ENCODE results near the gene CD177. TPM values are rescaled to one million over a fixed set of nuclear protein-coding genes. Genes with fewer than 3 reads are reported as not detected.
"Not testable (repeated sequence)": the region's sequence is repeated elsewhere in the genome, so short reads cannot be mapped to it uniquely, and the experiment has no call there.

Gene CD177
- total RNA-seq, 1 experiment from 2014 or later = not detected

GRCh38 chr19:43372462-43372861 lies 19.0 kb downstream of the CD177 start:
- no peak for ATAC-seq
- Histone ChIP-seq H3K9me3 (ENCODE audit: control insufficient read depth in 1 of 2, insufficient read depth in 1 of 2, low read depth in 1 of 2, low read length in 2 of 2) (no peaks in the 10 kb centered on the region), H3K27me3 (ENCODE audit: insufficient read depth, low read length) (peaks cover 21% of the 10 kb centered on the region; the same call in 1 of the 2 replicates), H4K20me1 (ENCODE audit: insufficient read depth) (no peaks in the 10 kb centered on the region), H3K27ac (ENCODE audit: low read depth, low read length) (no peak overlapping the region), H3K9me2 (ENCODE audit: insufficient read depth) (no peaks in the 10 kb centered on the region), H3K9ac (ENCODE audit: low read length) (no peak overlapping the region), H3K4me2 (ENCODE audit: low read length) (no peak overlapping the region), H2AFZ (ENCODE audit: low read depth, low read length, poor library complexity, severe bottlenecking) (no peak overlapping the region), H3K4me1 (ENCODE audit: control insufficient read depth in 1 of 2, insufficient read depth in 2 of 2, low read length in 2 of 2) (no peaks in the 10 kb centered on the region), H3K4me3 (replicated peaks in 1 of 2; ENCODE audit: low read depth in 1 of 2, low read length in 2 of 2) (no peak overlapping the region), H3K36me3 (ENCODE audit: control insufficient read depth in 1 of 2, insufficient read depth in 2 of 2, low read length in 2 of 2) (no peaks in the 10 kb centered on the region), H3K79me2 (ENCODE audit: insufficient read depth, low read length) (no peaks in the 10 kb centered on the region)
- intact Hi-C loops (cut with micrococcal nuclease) = no loop called here
- no TSS peak for BruUV-seq (replicated peaks)
- ChIA-PET CTCF (no interaction called here), RAD21 (ENCODE audit: low non-redundant PET in 1 of 2, low total read pairs in 2 of 2, uncharacterized antibody in 2 of 2, unreplicated experiment in 2 of 2) (no interaction called here), POLR2A (no interaction called here)
- DNase-seq (ENCODE audit: low read depth, low spot score) = no peak
- no peak for TF ChIP-seq CBX3 (IDR thresholded peaks at IDR 0.05; ENCODE audit: low read depth)
- no peak for TF ChIP-seq ZFX (IDR thresholded peaks at IDR 0.05)
- no peak for TF ChIP-seq SIN3A (IDR thresholded peaks at IDR 0.05; ENCODE audit: low read depth)
- TF ChIP-seq, protein P1, sequence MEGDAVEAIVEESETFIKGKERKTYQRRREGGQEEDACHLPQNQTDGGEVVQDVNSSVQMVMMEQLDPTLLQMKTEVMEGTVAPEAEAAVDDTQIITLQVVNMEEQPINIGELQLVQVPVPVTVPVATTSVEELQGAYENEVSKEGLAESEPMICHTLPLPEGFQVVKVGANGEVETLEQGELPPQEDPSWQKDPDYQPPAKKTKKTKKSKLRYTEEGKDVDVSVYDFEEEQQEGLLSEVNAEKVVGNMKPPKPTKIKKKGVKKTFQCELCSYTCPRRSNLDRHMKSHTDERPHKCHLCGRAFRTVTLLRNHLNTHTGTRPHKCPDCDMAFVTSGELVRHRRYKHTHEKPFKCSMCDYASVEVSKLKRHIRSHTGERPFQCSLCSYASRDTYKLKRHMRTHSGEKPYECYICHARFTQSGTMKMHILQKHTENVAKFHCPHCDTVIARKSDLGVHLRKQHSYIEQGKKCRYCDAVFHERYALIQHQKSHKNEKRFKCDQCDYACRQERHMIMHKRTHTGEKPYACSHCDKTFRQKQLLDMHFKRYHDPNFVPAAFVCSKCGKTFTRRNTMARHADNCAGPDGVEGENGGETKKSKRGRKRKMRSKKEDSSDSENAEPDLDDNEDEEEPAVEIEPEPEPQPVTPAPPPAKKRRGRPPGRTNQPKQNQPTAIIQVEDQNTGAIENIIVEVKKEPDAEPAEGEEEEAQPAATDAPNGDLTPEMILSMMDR (IDR thresholded peaks at IDR 0.05 in 2 of 3, conservative IDR thresholded peaks at IDR 0.05 in 1 of 3; ENCODE audit: borderline replicate concordance in 1 of 3, insufficient read depth in 1 of 3, low read depth in 2 of 3, low read length in 2 of 3) = no peak
- TF ChIP-seq, protein P2, sequence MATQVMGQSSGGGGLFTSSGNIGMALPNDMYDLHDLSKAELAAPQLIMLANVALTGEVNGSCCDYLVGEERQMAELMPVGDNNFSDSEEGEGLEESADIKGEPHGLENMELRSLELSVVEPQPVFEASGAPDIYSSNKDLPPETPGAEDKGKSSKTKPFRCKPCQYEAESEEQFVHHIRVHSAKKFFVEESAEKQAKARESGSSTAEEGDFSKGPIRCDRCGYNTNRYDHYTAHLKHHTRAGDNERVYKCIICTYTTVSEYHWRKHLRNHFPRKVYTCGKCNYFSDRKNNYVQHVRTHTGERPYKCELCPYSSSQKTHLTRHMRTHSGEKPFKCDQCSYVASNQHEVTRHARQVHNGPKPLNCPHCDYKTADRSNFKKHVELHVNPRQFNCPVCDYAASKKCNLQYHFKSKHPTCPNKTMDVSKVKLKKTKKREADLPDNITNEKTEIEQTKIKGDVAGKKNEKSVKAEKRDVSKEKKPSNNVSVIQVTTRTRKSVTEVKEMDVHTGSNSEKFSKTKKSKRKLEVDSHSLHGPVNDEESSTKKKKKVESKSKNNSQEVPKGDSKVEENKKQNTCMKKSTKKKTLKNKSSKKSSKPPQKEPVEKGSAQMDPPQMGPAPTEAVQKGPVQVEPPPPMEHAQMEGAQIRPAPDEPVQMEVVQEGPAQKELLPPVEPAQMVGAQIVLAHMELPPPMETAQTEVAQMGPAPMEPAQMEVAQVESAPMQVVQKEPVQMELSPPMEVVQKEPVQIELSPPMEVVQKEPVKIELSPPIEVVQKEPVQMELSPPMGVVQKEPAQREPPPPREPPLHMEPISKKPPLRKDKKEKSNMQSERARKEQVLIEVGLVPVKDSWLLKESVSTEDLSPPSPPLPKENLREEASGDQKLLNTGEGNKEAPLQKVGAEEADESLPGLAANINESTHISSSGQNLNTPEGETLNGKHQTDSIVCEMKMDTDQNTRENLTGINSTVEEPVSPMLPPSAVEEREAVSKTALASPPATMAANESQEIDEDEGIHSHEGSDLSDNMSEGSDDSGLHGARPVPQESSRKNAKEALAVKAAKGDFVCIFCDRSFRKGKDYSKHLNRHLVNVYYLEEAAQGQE (IDR thresholded peaks at IDR 0.05; ENCODE audit: low read depth) = no peak
- no peak for TF ChIP-seq MAX (IDR thresholded peaks at IDR 0.05)
- no peak for TF ChIP-seq ZNF274 (IDR thresholded peaks at IDR 0.05; ENCODE audit: low read depth, low read length)
- no peak for TF ChIP-seq CEBPB (IDR thresholded peaks at IDR 0.05; ENCODE audit: low read depth)
- no peak for TF ChIP-seq POLR2A (IDR thresholded peaks at IDR 0.05; ENCODE audit: borderline replicate concordance, extremely low read depth, insufficient read depth, insufficient read length)
- TF ChIP-seq SRF (IDR thresholded peaks at IDR 0.05; ENCODE audit: low read depth) = no peak
- TF ChIP-seq YY1 (IDR thresholded peaks at IDR 0.05; ENCODE audit: extremely low read depth, insufficient replicate concordance, low read depth, low read length) = no peak
- TF ChIP-seq TCF7L2 (IDR thresholded peaks at IDR 0.05; ENCODE audit: borderline replicate concordance, extremely low read depth, insufficient read depth, insufficient read length) = no peak
- TF ChIP-seq FOSL1 (IDR thresholded peaks at IDR 0.05; ENCODE audit: low read depth) = no peak

- H3K9me3 ChIP-seq (ENCODE audit: control insufficient read depth in 1 of 2, insufficient read depth in 1 of 2, low read depth in 1 of 2, low read length in 2 of 2); RAD21 ChIA-PET (ENCODE audit: low non-redundant PET in 1 of 2, low total read pairs in 2 of 2, uncharacterized antibody in 2 of 2, unreplicated experiment in 2 of 2); H3K4me3 ChIP-seq (replicated peaks in 1 of 2; ENCODE audit: low read depth in 1 of 2, low read length in 2 of 2); BruUV-seq (replicated peaks); intact Hi-C loops (cut with micrococcal nuclease); DNase-seq (ENCODE audit: low read depth, low spot score); H3K9me2 ChIP-seq (ENCODE audit: insufficient read depth); POLR2A ChIA-PET; H3K4me2 ChIP-seq (ENCODE audit: low read length); H4K20me1 ChIP-seq (ENCODE audit: insufficient read depth); H3K27me3 ChIP-seq (ENCODE audit: insufficient read depth, low read length); H3K79me2 ChIP-seq (ENCODE audit: insufficient read depth, low read length); H3K9ac ChIP-seq (ENCODE audit: low read length); H2AFZ ChIP-seq (ENCODE audit: low read depth, low read length, poor library complexity, severe bottlenecking); H3K36me3 ChIP-seq (ENCODE audit: control insufficient read depth in 1 of 2, insufficient read depth in 2 of 2, low read length in 2 of 2); H3K4me1 ChIP-seq (ENCODE audit: control insufficient read depth in 1 of 2, insufficient read depth in 2 of 2, low read length in 2 of 2); H3K27ac ChIP-seq (ENCODE audit: low read depth, low read length); CTCF ChIA-PET: not testable (repeated sequence)
- ATAC-seq = 0 out of 2 replicates have a peak, but pooled peaks have one; percentile 42
These were observed 24.1 kb downstream of the CD177 start for GRCh38 chr19:43377624-43378023.
